GM10266 (cell line): ENCODE data around the gene TCIRG1.

Source experiments
- DNase-seq: peaks from one replicate; pipeline ENCODE4 v3.0.0; 2012; ENCODE audit errors: extremely low spot score
- TF ChIP-seq, protein P1 (sequence below): IDR thresholded peaks from 2 replicates; pipeline ENCODE4 v1.5.1; 2012; ENCODE audit warnings: mild to moderate bottlenecking, low read depth; ENCODE audit not compliant: control insufficient read depth, insufficient read depth; ENCODE audit errors: missing control alignments

The TCIRG1 gene

DNA sequence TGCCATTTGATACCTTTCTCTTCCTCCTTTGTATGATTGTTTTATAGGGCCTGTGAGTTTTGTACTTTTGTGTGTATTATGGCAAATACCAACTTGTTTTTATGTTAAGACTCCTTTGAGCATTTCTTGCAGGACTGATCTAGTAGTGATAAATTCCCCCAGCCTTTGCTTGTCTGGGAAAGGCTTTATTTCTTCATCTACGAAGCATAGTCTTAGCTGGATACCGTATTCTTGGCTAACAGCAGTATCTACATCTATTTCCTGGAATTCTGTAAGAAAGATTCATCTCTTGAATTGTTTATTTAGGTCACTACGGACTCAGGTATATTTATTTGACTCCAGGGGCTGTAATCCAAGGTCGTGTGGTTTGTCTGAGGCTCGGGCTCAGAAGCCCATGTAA lies 14.3 kb upstream of the TCIRG1 start:
- DNase-seq = no peak
- TF ChIP-seq, protein P1, sequence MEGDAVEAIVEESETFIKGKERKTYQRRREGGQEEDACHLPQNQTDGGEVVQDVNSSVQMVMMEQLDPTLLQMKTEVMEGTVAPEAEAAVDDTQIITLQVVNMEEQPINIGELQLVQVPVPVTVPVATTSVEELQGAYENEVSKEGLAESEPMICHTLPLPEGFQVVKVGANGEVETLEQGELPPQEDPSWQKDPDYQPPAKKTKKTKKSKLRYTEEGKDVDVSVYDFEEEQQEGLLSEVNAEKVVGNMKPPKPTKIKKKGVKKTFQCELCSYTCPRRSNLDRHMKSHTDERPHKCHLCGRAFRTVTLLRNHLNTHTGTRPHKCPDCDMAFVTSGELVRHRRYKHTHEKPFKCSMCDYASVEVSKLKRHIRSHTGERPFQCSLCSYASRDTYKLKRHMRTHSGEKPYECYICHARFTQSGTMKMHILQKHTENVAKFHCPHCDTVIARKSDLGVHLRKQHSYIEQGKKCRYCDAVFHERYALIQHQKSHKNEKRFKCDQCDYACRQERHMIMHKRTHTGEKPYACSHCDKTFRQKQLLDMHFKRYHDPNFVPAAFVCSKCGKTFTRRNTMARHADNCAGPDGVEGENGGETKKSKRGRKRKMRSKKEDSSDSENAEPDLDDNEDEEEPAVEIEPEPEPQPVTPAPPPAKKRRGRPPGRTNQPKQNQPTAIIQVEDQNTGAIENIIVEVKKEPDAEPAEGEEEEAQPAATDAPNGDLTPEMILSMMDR = no peak

DNA sequence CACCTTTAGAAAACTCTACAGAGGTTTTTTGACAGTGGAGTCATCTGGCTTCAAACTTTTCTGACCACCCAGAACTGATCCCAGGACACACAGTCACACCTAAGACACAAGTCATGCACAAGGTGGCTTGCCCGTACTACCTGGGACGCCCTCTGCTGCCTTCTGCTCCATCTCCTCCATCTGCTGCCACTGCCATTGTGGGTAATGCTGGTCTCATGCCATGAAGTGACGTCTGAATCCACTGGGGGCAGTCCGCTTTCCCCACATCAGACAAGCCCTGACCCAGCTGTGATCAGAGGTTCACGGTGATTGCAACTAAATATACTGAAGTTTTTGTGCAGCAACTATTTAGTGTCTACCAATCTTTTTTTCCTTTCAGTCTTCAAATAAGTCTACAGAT lies 13.8 kb upstream of the TCIRG1 start:
- TF ChIP-seq, protein P1 = no peak
- no peak for DNase-seq

DNA sequence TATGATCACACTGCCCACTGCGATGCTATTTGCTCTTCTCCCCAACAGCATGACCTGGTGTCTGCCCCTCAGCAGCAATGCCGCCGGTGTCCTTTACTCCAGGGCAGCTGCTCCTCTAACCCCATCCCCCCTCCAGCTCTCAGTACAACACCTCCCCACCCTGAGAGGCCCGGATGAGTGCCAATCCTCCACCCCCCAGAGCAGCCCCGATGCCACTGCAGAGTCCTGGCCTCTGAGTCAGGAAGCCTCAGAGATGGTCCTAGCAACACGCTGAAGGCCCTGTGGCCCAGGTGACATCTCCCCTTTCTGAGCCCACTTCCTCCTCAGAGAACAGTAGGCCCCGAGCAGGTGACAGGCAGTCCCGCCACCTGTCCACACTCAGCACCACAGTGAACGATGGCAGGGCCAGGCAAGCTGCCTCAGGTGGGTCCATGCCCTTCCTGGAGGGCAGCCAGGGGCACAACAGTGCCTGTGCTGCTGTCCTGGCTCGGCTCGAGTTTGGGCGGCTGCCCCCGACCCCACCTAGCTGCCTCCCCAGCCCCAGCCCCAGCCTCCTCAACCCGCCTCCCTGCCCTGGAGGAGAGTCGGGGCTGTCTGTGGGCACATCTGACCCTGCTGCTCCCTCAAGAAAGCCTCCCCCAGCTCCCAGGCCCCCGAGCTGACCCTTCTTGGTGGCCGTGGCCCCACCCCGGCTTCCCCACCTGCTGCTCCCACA lies 12.3 kb upstream of the TCIRG1 start:
- TF ChIP-seq, protein P1 = no peak
- DNase-seq = no peak

DNA sequence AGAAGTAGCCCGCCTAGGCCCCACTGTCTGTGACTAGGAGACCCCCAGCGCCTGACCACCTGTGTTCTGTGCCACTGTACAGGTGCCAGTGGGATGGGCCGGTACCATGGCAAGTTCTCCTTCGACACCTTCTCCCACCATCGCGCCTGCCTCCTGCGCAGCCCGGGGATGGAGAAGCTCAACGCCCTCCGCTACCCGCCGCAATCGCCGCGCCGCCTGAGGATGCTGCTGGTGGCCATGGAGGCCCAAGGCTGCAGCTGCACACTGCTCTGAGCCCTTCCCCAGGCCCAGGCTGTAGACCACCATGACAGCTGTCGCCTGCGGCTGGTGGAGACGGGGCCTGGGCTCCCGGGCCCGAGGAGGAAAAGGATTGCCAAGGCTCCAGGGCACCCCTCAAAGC lies 11.2 kb upstream of the TCIRG1 start:
- TF ChIP-seq, protein P1 = no peak
- DNase-seq = no peak

DNA sequence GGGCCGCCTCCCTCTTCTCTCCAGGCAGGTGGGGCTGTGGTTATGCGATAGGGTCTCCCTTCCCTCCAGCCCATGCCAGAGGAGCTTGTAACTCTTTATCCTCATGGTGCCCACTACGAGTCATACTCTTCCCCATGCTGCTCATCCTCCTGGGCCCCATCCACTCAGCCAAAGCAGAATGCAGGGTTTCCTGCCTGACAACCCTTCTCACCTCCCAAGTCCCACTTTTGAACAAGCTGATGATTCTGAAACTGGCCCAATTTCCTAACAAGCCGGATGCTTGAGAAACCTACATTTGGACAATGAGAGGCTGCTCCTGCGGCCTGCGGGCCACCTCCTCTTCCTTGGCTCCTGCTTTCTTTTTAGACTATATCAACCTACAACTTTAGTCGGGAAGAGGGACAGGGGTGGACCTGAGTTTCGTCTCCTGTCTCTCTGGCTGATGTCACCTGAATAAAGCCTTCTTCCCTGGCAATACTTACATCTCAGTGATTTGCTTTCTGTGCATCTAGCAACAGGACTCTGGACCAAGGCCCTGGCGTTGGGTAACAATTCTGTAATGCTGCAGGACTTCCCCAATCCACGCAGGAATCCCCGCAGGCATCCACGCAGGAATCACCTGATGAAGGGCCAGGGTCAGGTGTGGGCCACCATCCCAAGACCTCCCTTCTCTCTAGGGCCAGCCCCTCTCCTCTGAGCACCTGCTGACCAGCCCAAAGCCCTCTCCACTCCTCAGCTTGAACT lies 9.9 kb upstream of the TCIRG1 start:
- TF ChIP-seq, protein P1 = no peak
- DNase-seq = no peak

DNA sequence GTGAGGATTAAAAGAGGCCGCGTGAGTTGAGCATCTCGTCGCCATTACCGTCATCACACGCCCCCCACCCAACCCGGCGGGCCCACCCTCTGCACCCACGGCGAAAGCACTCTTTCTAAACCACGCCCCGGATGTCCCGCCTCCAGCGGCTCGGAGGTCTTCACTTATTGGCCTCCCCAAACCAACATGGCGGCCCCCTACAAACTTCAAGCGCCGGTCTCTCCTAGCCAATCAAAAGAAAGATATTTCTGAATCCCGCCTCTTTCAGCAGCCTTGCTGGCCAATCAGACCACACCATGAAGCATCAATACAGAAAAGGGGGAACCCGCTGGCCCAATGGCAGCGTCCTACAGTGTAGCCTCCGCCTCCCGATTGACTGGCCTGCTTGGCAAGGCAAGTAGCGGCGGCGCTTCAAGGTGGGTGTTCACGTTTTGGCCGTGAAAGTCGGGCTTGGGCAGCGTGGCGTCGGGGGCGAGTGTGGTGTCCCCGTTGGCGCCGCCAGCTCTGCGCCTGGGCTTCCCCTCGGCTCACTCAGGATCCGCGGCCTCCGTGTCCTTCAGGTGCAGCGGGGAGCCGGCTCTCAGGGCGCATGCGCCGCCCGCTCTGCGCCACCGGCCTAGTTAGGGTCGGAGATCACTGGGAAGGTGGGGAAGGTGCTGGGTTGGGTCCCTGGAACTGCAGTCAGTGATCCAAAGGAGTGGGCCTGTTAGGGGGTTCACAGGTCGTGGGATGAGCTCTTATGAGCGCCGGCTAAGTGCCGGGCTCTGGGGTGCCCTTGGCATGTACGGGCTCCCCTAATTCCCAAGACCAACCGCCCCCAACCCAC lies 8.3 kb upstream of the TCIRG1 start, which contains the start of gene NDUFS8:
Gene NDUFS8 (plus strand): TSS at position 364 of the 826 bp plus-strand sequence. CDS start 1,471 bp downstream, outside the sequence.
- TF ChIP-seq, protein P1 = no peak
- DNase-seq = peak; percentile 100

DNA sequence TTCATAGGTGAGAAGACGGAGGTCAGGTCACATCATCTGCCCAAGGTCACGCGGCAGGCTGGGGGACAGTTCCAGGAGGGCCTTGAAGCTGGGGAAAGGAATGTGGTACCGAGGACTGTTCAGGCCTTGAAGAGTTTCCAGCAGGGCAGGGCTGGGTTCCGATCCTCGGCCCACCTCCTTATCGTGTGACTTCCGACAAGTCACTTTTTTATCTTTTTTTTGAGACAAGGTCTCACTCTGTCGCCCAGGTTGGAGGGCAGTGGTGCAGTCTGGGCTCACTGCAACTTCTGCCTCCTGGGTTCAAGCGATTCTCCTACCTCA lies 7.7 kb upstream of the TCIRG1 start:
- TF ChIP-seq, protein P1 = no peak
- no peak for DNase-seq
